ENCODE data around the gene BCAN.

DNA sequence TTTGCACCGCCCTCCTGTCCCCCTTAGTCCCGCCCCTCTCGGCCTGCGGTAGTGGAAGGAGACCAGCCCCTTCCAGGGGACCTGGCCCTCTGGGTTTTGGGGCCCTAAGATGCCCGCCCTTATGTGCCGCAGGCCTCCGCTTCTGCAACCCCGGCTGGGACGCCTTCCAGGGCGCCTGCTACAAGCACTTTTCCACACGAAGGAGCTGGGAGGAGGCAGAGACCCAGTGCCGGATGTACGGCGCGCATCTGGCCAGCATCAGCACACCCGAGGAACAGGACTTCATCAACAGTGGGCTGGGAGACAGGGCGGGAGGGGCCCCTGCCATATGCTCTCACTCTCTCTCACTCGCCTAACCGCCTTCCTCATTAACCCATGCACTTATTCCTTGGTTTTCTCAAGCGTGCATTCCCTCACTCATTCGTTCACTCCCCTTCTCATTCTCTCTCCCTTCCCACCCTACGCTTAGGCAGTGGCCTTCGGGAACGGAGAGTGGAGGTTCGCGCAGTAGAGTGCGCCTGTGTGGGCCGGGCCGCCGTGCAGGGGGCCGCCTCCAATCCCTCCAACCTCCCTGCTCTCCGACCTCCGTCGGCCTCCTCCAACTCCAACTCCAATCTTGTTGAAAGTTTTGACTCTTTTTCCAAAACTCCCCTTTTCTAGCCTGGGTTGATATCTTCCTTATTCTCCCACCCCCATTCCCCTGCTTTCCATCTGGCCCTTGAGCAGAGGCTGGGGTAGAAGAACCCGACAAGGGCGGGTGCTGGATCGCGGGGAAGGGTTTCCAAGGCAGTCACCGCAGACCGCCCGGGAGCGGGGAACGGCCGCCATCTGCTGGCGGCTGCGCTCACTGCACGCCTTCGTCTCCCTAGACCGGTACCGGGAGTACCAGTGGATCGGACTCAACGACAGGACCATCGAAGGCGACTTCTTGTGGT, 15.2 kb downstream of the BCAN start:
- TF ChIP-seq, protein P1, sequence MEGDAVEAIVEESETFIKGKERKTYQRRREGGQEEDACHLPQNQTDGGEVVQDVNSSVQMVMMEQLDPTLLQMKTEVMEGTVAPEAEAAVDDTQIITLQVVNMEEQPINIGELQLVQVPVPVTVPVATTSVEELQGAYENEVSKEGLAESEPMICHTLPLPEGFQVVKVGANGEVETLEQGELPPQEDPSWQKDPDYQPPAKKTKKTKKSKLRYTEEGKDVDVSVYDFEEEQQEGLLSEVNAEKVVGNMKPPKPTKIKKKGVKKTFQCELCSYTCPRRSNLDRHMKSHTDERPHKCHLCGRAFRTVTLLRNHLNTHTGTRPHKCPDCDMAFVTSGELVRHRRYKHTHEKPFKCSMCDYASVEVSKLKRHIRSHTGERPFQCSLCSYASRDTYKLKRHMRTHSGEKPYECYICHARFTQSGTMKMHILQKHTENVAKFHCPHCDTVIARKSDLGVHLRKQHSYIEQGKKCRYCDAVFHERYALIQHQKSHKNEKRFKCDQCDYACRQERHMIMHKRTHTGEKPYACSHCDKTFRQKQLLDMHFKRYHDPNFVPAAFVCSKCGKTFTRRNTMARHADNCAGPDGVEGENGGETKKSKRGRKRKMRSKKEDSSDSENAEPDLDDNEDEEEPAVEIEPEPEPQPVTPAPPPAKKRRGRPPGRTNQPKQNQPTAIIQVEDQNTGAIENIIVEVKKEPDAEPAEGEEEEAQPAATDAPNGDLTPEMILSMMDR (IDR thresholded peaks at IDR 0.05; ENCODE audit: control extremely low read depth in 1 of 3, insufficient read depth in 1 of 3, low read depth in 1 of 3, low read length in 3 of 3): peak in 2 of 3 experiments; percentile 96 to 97; a peak in 3 of 4 replicates
- TF ChIP-seq CREB1 (IDR thresholded peaks at IDR 0.05) (peak; percentile 30; the same call in 1 of the 2 replicates), TAF1 (IDR thresholded peaks at IDR 0.05; ENCODE audit: low read depth, low read length) (no peak), CBX5 (IDR thresholded peaks at IDR 0.05; ENCODE audit: low read depth, low read length) (no peak), SRF (IDR thresholded peaks at IDR 0.05; ENCODE audit: low read depth, low read length) (no peak), HDAC6 (IDR thresholded peaks at IDR 0.05; ENCODE audit: low read depth, low read length) (no peak), CHD2 (IDR thresholded peaks at IDR 0.05; ENCODE audit: low read length) (no peak), CBX8 (IDR thresholded peaks at IDR 0.05; ENCODE audit: borderline replicate concordance, low read depth, low read length) (no peak)

Data from H1 (cell line).